ENCODE data around the gene UPP2.

UPP2 gene

GRCh38 chr2:158102446-158102845, 770 bp downstream of the UPP2 start:
- Histone ChIP-seq H3K36me3 (replicated peaks; ENCODE audit: low read depth, low read length) (no peaks in the 10 kb centered on the region), H3K9me3 (ENCODE audit: insufficient read depth, low read length) (no peaks in the 10 kb centered on the region), H2AFZ (ENCODE audit: low read depth, low read length) (no peak overlapping the region), H4K20me1 (ENCODE audit: insufficient read depth, low read length) (no peaks in the 10 kb centered on the region), H3K27me3 (ENCODE audit: low read depth, low read length) (no peaks in the 10 kb centered on the region), H3K4me2 (ENCODE audit: low read length) (no peak overlapping the region), H3K4me1 (ENCODE audit: low read length) (peaks cover 9% of the 10 kb centered on the region), H3K4me3 (ENCODE audit: low read length) (no peak overlapping the region), H3K27ac (ENCODE audit: low read length) (no peak overlapping the region), H3K79me2 (ENCODE audit: low read length) (no peaks in the 10 kb centered on the region), H3K9ac (ENCODE audit: low read length) (no peak overlapping the region)
- TF ChIP-seq CTCF (IDR thresholded peaks at IDR 0.05; ENCODE audit: low read depth, low read length): no peak
- TF ChIP-seq EZH2phosphoT487 (IDR thresholded peaks at IDR 0.05; ENCODE audit: low read depth): no peak

GRCh38 chr2:158103411-158104012, 1.8 kb downstream of the UPP2 start:
- Histone ChIP-seq H3K27me3 (ENCODE audit: low read depth, low read length) (no peaks in the 10 kb centered on the region), H3K79me2 (ENCODE audit: low read length) (no peaks in the 10 kb centered on the region), H3K36me3 (replicated peaks; ENCODE audit: low read depth, low read length) (no peaks in the 10 kb centered on the region), H3K4me2 (ENCODE audit: low read length) (no peak overlapping the region), H2AFZ (ENCODE audit: low read depth, low read length) (no peak overlapping the region), H3K27ac (ENCODE audit: low read length) (no peak overlapping the region), H3K9me3 (ENCODE audit: insufficient read depth, low read length) (no peaks in the 10 kb centered on the region), H4K20me1 (ENCODE audit: insufficient read depth, low read length) (no peaks in the 10 kb centered on the region), H3K4me3 (ENCODE audit: low read length) (no peak overlapping the region), H3K9ac (ENCODE audit: low read length) (no peak overlapping the region), H3K4me1 (ENCODE audit: low read length) (peaks cover 9% of the 10 kb centered on the region)
- TF ChIP-seq CTCF (IDR thresholded peaks at IDR 0.05; ENCODE audit: low read depth, low read length): no peak
- no peak for TF ChIP-seq EZH2phosphoT487 (IDR thresholded peaks at IDR 0.05; ENCODE audit: low read depth)

GRCh38 chr2:158104903-158105302, 3.2 kb downstream of the UPP2 start:
- no peaks in the 10 kb centered on the region for H3K36me3 ChIP-seq (replicated peaks; ENCODE audit: low read depth, low read length)
- no peak overlapping the region for H3K4me3 ChIP-seq (ENCODE audit: low read length)
- H3K27me3 ChIP-seq (ENCODE audit: low read depth, low read length): no peaks in the 10 kb centered on the region
- TF ChIP-seq CTCF (IDR thresholded peaks at IDR 0.05; ENCODE audit: low read depth, low read length) (no peak), EZH2phosphoT487 (IDR thresholded peaks at IDR 0.05; ENCODE audit: low read depth) (no peak)
- H3K4me2 ChIP-seq (ENCODE audit: low read length): no peak overlapping the region
- no peak overlapping the region for H2AFZ ChIP-seq (ENCODE audit: low read depth, low read length)
- no peak overlapping the region for H3K9ac ChIP-seq (ENCODE audit: low read length)
- H4K20me1 ChIP-seq (ENCODE audit: insufficient read depth, low read length): no peaks in the 10 kb centered on the region
- H3K9me3 ChIP-seq (ENCODE audit: insufficient read depth, low read length): no peaks in the 10 kb centered on the region
- peaks cover 9% of the 10 kb centered on the region for H3K4me1 ChIP-seq (ENCODE audit: low read length)
- H3K27ac ChIP-seq (ENCODE audit: low read length): no peak overlapping the region
- no peaks in the 10 kb centered on the region for H3K79me2 ChIP-seq (ENCODE audit: low read length)

- Histone ChIP-seq H3K4me1 (ENCODE audit: low read length) (no peaks in the 10 kb centered on the region), H2AFZ (ENCODE audit: low read depth, low read length) (no peak overlapping the region), H3K27ac (ENCODE audit: low read length) (no peak overlapping the region), H3K4me2 (ENCODE audit: low read length) (no peak overlapping the region), H3K79me2 (ENCODE audit: low read length) (no peaks in the 10 kb centered on the region), H3K27me3 (ENCODE audit: low read depth, low read length) (no peaks in the 10 kb centered on the region; the same call in 1 of the 2 replicates), H3K9ac (ENCODE audit: low read length) (no peak overlapping the region), H3K4me3 (ENCODE audit: low read length) (no peak overlapping the region), H4K20me1 (ENCODE audit: insufficient read depth, low read length) (no peaks in the 10 kb centered on the region), H3K36me3 (replicated peaks; ENCODE audit: low read depth, low read length) (no peaks in the 10 kb centered on the region), H3K9me3 (ENCODE audit: insufficient read depth, low read length) (no peaks in the 10 kb centered on the region)
- TF ChIP-seq CTCF (IDR thresholded peaks at IDR 0.05; ENCODE audit: low read depth, low read length) (no peak), EZH2phosphoT487 (IDR thresholded peaks at IDR 0.05; ENCODE audit: low read depth) (no peak)
Observed at GRCh38 chr2:158112992-158113391, 11.3 kb downstream of the UPP2 start.

Data from OCI-LY3 (cell line).